Activated CD8-positive, alpha-beta memory T cell treated with anti-CD3 and anti-CD28 coated beads for 24 hours (primary cell): ENCODE results near the gene LRRC1.

Experiments used
- DNase-seq: peaks from one replicate; pipeline ENCODE4 v3.0.0-alpha.2; 2020

LRRC1 gene

GRCh38 chr6:53851561-53851960, 56.8 kb downstream of the LRRC1 start:
- no peak for DNase-seq

- no peak for DNase-seq
These were observed 58.0 kb downstream of the LRRC1 start for GRCh38 chr6:53852805-53853204.

GRCh38 chr6:53854843-53855567, 60.2 kb downstream of the LRRC1 start:
- no peak for DNase-seq

- DNase-seq = no peak
These were observed 61.1 kb downstream of the LRRC1 start for GRCh38 chr6:53855940-53856339.

GRCh38 chr6:53857318-53858094, 62.7 kb downstream of the LRRC1 start:
- DNase-seq = no peak

- DNase-seq = no peak
These were observed 63.4 kb downstream of the LRRC1 start for GRCh38 chr6:53858196-53858595.

GRCh38 chr6:53858913-53859312, 64.1 kb downstream of the LRRC1 start:
- no peak for DNase-seq

- no peak for DNase-seq
These were observed 65.7 kb downstream of the LRRC1 start for GRCh38 chr6:53860511-53860910.

GRCh38 chr6:53861518-53861917, 66.7 kb downstream of the LRRC1 start:
- no peak for DNase-seq

- no peak for DNase-seq
These were observed 68.1 kb downstream of the LRRC1 start for GRCh38 chr6:53862662-53863462.

GRCh38 chr6:53864781-53865180, 70.0 kb downstream of the LRRC1 start:
- DNase-seq = no peak

- no peak for DNase-seq
These were observed 71.4 kb downstream of the LRRC1 start for GRCh38 chr6:53866226-53866625.

GRCh38 chr6:53868626-53869025, 73.8 kb downstream of the LRRC1 start:
- DNase-seq = no peak

GRCh38 chr6:53869964-53870363, 75.2 kb downstream of the LRRC1 start:
- DNase-seq = no peak

GRCh38 chr6:53873922-53874321, 79.1 kb downstream of the LRRC1 start:
- DNase-seq = no peak

GRCh38 chr6:53874964-53875363, 80.2 kb downstream of the LRRC1 start:
- DNase-seq = no peak

- DNase-seq = no peak
These were observed 82.3 kb downstream of the LRRC1 start for GRCh38 chr6:53877151-53877550.

- no peak for DNase-seq
These were observed 84.0 kb downstream of the LRRC1 start for GRCh38 chr6:53878808-53879207.

GRCh38 chr6:53879608-53880007, 84.8 kb downstream of the LRRC1 start:
- DNase-seq = no peak

GRCh38 chr6:53887316-53887715, 92.5 kb downstream of the LRRC1 start:
- no peak for DNase-seq

GRCh38 chr6:53888931-53889330, 94.1 kb downstream of the LRRC1 start:
- DNase-seq = no peak

- DNase-seq = no peak
These were observed 94.6 kb downstream of the LRRC1 start for GRCh38 chr6:53889365-53889764.

GRCh38 chr6:53892707-53893106, 97.9 kb downstream of the LRRC1 start:
- DNase-seq = no peak

GRCh38 chr6:53894091-53894490, 99.3 kb downstream of the LRRC1 start:
- DNase-seq = peak; percentile 56
